Endodermal cell (in vitro differentiated cells): ENCODE results near the gene NOX5. TPM values are rescaled to one million over a fixed set of nuclear protein-coding genes. Genes with fewer than 3 reads are reported as not detected.

ENCODE experiments used
- DNase-seq: peaks from one replicate; pipeline ENCODE4 v3.0.0-alpha.2; 2017
- H3K27ac ChIP-seq: 2 replicates; pipeline ENCODE4 v1.5.1; 2013; ENCODE audit warnings: mild to moderate bottlenecking, low read depth, low read length, moderate library complexity
- H3K27me3 ChIP-seq: 2 replicates; pipeline ENCODE4 v1.6.1; 2013; ENCODE audit warnings: mild to moderate bottlenecking, low read length, moderate library complexity; ENCODE audit not compliant: insufficient read depth, control insufficient read depth, poor library complexity, severe bottlenecking
- H3K36me3 ChIP-seq: 2 replicates; pipeline ENCODE4 v1.7.0; 2013; ENCODE audit warnings: mild to moderate bottlenecking, low read length, moderate library complexity; ENCODE audit not compliant: control insufficient read depth, insufficient read depth
- H3K4me1 ChIP-seq: one replicate; pipeline ENCODE4 v1.7.0; 2013; ENCODE audit warnings: low read length; ENCODE audit not compliant: control insufficient read depth, insufficient read depth
- H3K4me3 ChIP-seq: 2 replicates; pipeline ENCODE4 v1.5.1; 2013; ENCODE audit warnings: mild to moderate bottlenecking, low read length, moderate library complexity
- H3K9ac ChIP-seq: 2 replicates; pipeline ENCODE4 v1.6.1; 2013; ENCODE audit warnings: mild to moderate bottlenecking, low read length, moderate library complexity; ENCODE audit not compliant: poor library complexity, severe bottlenecking; ENCODE audit errors: extremely low read depth
- H3K9me3 ChIP-seq: 2 replicates; pipeline ENCODE4 v1.6.1; 2013; ENCODE audit warnings: mild to moderate bottlenecking, low read length, moderate library complexity; ENCODE audit not compliant: control insufficient read depth
- H3K27ac Mint-ChIP-seq: 2 replicates; pipeline ENCODE4 v1.8.0; 2020; ENCODE audit warnings: mixed read lengths
- H3K27me3 Mint-ChIP-seq: 2 replicates; pipeline ENCODE4 v1.8.0; 2021; ENCODE audit warnings: mild to moderate bottlenecking, mixed read lengths; ENCODE audit not compliant: insufficient read depth
- H3K36me3 Mint-ChIP-seq: 2 replicates; pipeline ENCODE4 v1.8.0; 2020; ENCODE audit warnings: low read depth, mixed read lengths
- H3K4me1 Mint-ChIP-seq: 2 replicates; pipeline ENCODE4 v1.8.0; 2020; ENCODE audit warnings: mixed read lengths
- H3K4me3 Mint-ChIP-seq: 2 replicates; pipeline ENCODE4 v1.8.0; 2020; ENCODE audit warnings: mild to moderate bottlenecking, moderate library complexity, mixed read lengths
- H3K9me3 Mint-ChIP-seq: 2 replicates; pipeline ENCODE4 v1.8.0; 2020; ENCODE audit warnings: mild to moderate bottlenecking, mixed read lengths
- CTCF ChIP-seq: fragments of 200-600 bp; sonication (generic); conservative IDR thresholded peaks from 2 replicates; pipeline ENCODE4 v1.5.0; 2021; ENCODE audit warnings: antibody characterized with exemption, mild to moderate bottlenecking
- WGBS, 2 experiments: methylation state at CpG; one replicate each; pipeline versions ENCODE4 v1.1.5 to v1.1.7; 2013; ENCODE audit warnings: missing lambda C conversion rate in 2 of 2, mixed read lengths in 1 of 2; ENCODE audit not compliant: insufficient coverage in 1 of 2, insufficient read length in 1 of 2; 5-methylcytosine and 5-hydroxymethylcytosine counted together
- total RNA-seq, 2 donors: library from RNA; stranded (reverse); fragmentation: NEBNext Ultra II Directional in 1 of 2; extraction: Animal tissue kit (Norgen Biotek cat#: 25700) in 1 of 2; gene quantifications; 2 replicates in 1 of 2; 3 replicates in 1 of 2; pipeline ENCODE4 v1.2.1, GENCODE V29; 2021

NOX5 gene
- total RNA-seq, 2 donors from 2014 or later = not detected

- H3K27me3 Mint-ChIP-seq = no peaks in the 10 kb centered on the region
- no peak overlapping the region for H3K4me3 Mint-ChIP-seq
- peaks cover 4% of the 10 kb centered on the region for H3K36me3 Mint-ChIP-seq
- TF ChIP-seq CTCF = no peak
- Histone ChIP-seq H3K27ac (no peak overlapping the region), H3K4me1 (no peaks in the 10 kb centered on the region), H3K27me3 (no peaks in the 10 kb centered on the region), H3K9ac (no peak overlapping the region), H3K4me3 (no peak overlapping the region), H3K36me3 (no peaks in the 10 kb centered on the region), H3K9me3 (peaks cover 29% of the 10 kb centered on the region)
- DNase-seq = no peak
- H3K9me3 Mint-ChIP-seq = peaks cover 43% of the 10 kb centered on the region
- no peak overlapping the region for H3K27ac Mint-ChIP-seq
- 89 to 95% methylated on average over 2 to 3 of the region's 3 CpGs for WGBS, 2 experiments
- H3K4me1 Mint-ChIP-seq = no peaks in the 10 kb centered on the region
Observed at GRCh38 chr15:68979006-68979405, 35.5 kb upstream of the NOX5 start.

GRCh38 chr15:68979816-68980215, 34.7 kb upstream of the NOX5 start:
- Histone ChIP-seq H3K9ac (no peak overlapping the region), H3K9me3 (peaks cover 29% of the 10 kb centered on the region), H3K36me3 (no peaks in the 10 kb centered on the region), H3K4me1 (no peaks in the 10 kb centered on the region), H3K4me3 (no peak overlapping the region), H3K27me3 (no peaks in the 10 kb centered on the region), H3K27ac (no peak overlapping the region)
- peaks cover 39% of the 10 kb centered on the region for H3K9me3 Mint-ChIP-seq
- H3K27me3 Mint-ChIP-seq = no peaks in the 10 kb centered on the region
- H3K36me3 Mint-ChIP-seq = peaks cover 4% of the 10 kb centered on the region
- no peaks in the 10 kb centered on the region for H3K4me1 Mint-ChIP-seq
- H3K4me3 Mint-ChIP-seq = no peak overlapping the region
- no peak for TF ChIP-seq CTCF
- no peak for DNase-seq
- 100% methylated on average over 1 of the region's 1 CpG; no CpG with 5 or more reads in 1 of the 2 experiments for WGBS, 2 experiments
- no peak overlapping the region for H3K27ac Mint-ChIP-seq

GRCh38 chr15:68980786-68981185, 33.7 kb upstream of the NOX5 start:
- no peaks in the 10 kb centered on the region for H3K4me1 Mint-ChIP-seq
- Histone ChIP-seq H3K27me3 (no peaks in the 10 kb centered on the region), H3K9me3 (peaks cover 29% of the 10 kb centered on the region), H3K4me3 (no peak overlapping the region), H3K27ac (no peak overlapping the region), H3K9ac (no peak overlapping the region), H3K36me3 (no peaks in the 10 kb centered on the region), H3K4me1 (no peaks in the 10 kb centered on the region)
- no peak overlapping the region for H3K4me3 Mint-ChIP-seq
- no peak for DNase-seq
- no peak for TF ChIP-seq CTCF
- no peak overlapping the region for H3K27ac Mint-ChIP-seq
- no peaks in the 10 kb centered on the region for H3K27me3 Mint-ChIP-seq
- peaks cover 4% of the 10 kb centered on the region for H3K36me3 Mint-ChIP-seq
- peaks cover 33% of the 10 kb centered on the region for H3K9me3 Mint-ChIP-seq
